Occipital lobe (tissue), 2 donors: Measurements from ENCODE around the gene CCDC106. TPM values are rescaled to one million over a fixed set of nuclear protein-coding genes. Genes with fewer than 3 reads are reported as not detected.
A peak's percentile ranks its signal among the peaks of the same experiment; 100 is the strongest.

ENCODE experiments used
- DNase-seq: peaks from one replicate; lab custom pipeline; 2025; lab: John Stamatoyannopoulos, UW
- total RNA-seq: library from RNA; depleted of rRNA; stranded (reverse); fragments of >200 nt; gene quantifications from one replicate; pipeline ENCODE4 v1.2.3, GENCODE V29; 2014

The CCDC106 gene
- total RNA-seq, 1 donor from 2014 or later, result 7.8 TPM

DNA sequence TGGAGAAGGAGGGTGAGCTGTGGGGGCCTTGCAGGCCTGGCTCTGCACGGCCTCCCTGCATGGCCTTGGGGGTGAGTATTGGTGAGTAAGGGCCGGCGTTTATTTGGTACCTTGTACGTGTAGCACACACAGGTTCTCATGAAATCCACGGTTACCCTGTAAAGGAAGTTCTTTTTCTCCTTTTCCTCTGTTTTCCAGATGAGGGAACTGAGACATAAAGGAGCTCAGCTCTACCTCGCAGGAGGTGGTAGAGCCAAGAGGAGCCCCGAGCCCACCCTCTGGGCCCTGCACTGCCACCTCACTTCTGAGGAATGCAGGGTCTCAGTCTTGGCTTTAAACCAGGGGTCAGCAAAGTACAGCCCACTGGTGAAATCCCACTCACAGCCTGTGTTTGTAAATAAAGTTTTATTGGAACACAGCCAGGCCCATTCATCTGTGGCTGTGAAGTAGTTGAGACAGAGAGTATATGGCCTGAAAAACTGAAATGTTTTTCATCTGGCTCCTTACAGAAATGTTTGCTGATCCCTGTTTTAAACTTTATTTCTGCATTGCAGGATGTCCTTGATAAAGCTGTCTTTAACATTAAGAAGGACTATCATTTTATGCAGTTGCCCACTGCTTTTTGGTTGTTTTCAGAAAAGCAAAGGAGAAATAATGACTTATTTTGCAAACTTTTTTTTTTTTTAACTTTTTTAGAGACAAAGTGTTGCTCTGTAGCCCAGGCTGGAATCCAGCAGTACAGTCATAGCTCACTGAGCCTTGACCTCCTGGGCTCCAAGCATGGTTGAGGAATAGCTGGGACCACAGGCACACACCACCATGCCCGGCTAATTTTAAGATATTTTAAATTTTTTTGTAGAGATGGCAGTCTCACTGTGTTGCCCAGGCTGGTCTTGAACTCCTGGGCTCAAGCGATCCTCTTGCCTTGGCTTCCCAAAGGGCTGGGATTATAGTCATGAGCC lies 33.4 kb downstream of the CCDC106 start:
- DNase-seq, result no peak

DNA sequence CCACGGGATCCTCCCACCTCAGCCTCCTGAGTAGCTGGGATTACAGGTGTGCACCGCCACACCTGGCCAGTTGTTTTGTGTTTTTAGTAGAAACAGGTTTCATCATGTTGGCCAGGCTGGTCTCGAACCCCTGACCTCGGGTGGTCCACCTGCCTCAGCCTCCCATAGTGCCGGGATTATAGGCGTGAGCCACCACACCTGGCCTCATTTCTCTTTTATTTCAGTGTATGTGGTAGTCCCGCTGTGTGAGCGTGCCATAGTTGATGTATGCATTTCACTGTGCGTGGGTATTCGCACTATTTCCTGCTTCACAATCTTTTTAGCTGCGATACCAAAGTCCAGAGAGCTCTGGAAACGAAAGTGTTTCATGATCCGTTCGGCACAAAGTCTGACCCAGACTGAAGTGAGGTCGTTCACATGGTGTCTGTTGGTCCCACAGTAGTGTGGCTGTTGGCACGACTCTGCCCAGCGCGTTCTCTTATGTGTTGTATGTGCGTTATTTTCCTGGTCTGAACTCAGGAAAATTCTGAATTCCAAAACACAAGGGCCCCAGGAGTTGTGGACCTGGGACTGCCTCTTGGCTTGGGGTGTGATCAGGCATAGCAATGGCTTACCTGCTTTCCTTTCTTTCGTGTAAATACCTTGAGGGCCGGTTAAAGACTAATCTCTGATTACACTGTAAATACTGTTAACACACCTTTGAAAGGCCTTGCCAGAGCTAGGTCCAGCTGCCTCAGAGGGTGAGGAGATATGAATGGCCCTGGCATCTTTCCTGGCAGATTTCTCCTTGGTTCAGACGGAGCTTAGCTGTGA lies 35.6 kb downstream of the CCDC106 start:
- DNase-seq, result no peak

DNA sequence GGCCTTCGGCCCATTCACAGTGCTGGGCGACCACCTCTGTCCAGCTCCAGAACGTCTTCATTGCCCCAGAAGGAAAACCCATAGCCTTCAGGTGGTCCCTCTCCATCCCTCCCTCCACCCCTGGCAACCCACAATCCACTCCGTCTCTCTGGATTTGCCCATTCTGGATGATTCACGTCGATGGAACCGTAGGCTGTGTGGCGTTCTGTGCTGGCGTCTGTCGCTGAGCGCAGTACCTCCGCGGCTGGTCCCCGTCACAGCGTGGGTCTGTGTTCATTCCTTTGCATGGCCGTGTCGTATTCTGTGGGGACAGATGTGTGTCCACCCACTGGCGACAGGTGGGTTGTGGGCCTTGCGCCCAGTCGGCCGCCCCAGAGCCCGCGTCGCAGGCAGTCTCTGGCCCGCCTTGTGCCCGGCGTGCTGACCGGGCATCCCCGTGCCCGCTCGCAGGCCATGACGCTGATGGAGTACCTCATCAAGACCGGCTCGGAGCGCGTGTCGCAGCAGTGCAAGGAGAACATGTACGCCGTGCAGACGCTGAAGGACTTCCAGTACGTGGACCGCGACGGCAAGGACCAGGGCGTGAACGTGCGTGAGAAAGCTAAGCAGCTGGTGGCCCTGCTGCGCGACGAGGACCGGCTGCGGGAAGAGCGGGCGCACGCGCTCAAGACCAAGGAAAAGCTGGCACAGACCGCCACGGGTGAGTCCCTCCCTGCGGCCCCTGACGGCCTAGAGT lies 37.1 kb downstream of the CCDC106 start:
- no peak for DNase-seq

DNA sequence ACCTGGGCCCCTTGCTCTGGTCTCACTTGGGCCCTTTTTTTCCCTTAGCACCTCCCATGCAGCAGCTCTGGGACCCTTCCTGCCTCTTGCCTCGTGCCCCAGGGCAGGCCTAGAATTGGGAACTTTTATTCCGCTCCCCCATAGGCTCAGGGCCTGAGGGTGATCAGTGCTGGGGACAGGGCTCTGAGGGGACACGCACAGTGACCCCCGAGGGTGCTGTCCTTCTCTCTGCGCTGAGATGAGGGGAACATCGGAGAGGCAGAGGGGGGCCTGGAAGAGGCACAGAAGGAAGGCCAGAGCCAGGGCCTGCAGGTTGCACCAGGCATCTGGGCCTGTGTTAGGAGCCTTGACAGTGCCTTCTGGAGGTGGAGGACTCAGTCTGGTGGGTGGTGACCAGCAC lies 37.8 kb downstream of the CCDC106 start:
- no peak for DNase-seq

DNA sequence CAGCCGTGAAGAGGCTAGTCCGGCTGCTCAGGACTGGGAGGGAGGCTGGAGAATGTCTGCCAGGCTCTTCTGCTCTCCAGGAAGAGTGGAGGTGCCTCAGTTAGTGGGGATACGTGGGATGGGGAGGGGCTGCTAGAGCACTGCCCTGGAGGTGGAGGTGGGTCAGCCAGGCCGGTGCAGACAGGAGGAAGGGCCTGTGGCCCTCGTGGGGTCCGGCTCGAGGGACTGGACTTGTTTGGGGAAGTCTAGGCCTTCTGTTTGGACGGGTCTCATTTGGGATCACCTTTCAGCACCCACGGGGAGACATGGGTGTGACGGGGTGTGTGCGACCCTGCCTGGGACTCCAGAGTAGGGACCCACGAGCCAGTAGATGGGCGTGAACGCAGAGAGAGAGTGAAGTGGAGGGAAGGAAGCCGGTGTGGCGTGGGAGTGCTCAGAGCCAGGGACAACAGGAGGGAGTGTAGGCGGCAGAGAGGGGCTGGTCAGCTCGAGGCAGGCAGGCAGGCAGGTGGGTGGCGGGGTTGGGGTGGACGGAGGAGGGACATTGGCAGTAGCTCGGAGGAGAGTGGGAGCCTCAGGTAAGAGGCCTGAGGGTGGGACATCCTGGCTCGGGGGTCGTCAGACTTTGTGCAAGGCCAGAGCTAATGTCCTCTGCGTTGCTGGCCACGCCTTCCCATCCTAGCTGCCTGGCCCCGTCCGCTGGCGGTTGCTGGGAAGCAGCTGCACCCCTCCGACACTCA lies 38.5 kb downstream of the CCDC106 start:
- DNase-seq, result no peak

DNA sequence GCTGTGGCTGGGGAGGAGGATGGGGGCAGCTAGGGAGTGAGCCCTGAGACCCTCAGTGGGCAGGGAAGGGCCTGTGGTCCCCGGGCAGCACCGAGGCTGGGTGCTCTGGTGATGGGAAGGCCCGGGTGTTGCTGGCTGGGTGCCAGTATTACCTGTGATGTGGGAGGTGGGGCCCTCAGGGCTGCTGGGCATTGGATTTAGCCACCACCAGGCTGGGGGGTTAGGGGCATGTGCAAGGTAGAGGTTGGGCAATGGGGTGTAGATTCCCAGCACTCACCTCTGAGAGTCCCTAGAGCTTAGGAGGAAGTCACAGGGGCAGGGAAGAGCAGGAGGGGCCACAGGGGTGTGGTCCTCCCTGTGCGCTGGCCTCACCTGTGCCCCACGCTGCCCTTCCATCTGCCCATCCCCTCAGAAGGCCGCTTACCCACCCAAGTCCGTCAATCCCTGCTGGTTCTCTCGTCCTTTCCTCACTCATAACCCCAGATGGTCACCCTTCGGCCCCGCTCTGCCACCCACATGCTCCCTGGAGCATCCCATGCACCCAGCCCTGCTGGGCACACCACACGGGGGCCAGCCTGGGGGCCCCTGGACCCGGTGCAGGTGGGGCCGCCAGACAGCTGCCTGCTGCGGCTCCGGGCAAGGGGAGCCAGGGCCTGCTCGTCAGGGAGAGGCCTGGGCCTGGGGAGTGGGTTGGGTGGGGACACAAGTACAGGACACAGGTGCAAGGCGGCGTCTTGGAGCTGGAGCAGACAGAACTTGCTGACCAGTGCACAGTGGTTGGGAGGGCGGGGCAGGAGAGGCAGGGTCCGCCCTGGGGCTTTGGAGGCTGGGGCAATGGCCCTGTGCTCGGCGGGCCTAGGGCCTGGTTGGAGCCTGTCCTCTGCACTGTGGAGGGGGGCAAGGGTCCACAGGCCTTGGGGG lies 39.5 kb downstream of the CCDC106 start:
- DNase-seq, result no peak

DNA sequence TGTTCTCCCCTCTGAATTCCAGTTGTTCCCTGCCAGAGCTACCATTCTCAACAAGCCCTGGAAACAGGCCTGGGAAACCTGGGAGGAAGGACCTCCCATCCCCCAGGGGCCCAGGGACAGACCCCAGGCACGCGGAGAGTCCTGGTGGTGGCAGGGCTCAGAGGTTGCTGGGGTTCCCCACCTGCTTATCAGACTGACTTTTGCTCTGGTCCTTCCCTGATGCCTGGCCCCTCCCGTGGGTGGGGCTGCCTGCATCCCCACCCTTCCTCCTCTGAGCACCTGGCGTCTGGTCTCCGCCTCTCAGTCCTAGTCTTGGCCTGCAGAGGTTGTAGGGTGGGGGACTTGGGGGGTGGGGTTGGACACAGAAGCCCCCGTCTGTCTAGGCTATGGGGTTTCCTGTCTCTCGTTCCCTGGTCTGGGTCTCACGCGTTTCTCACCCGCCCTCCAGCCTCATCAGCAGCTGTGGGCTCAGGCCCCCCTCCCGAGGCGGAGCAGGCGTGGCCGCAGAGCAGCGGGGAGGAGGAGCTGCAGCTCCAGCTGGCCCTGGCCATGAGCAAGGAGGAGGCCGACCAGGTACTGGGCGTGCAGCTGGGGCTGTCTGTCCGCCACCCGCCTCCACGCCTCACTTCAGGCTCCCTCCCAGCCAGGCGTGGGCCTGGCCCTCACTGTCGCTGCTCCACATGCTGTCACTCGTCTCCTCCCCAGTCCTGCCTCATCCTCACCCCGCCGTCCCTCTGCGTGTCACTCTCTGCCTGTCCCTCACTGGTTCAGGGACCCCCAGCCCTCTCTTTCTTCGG lies 40.6 kb downstream of the CCDC106 start:
- peak; percentile 40 for DNase-seq

DNA sequence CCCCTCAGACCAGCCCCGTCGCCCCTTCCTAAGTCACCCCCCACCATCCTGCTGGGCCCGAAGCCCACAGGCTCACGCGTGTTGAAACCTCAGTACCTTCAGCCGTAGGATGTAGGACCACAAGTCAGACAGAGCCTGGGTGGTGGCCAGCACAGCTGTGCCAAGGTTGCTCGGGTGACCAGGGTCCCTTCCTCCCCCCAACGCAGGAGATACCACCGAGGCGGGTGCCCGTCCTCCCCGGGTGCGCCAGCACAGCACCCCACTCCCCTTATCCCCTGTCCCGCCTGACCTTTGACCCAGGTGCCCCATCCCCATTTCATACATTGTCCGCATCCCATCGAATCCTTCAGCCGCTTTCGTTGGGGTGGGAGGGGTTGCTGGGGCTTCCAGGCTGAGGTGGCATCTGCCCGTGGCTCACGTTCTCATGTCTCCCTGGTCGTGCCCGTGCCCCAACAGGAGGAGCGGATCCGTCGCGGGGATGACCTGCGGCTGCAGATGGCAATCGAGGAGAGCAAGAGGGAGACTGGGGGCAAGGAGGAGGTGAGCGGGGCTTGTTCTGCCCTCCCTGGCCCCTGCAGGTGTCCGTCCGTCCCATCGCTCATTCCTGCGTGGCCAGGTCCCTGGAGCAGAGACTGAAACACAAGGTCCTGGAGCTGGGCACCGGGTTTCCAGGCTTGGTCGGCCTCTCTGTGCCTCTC lies 41.5 kb downstream of the CCDC106 start:
- no peak for DNase-seq

DNA sequence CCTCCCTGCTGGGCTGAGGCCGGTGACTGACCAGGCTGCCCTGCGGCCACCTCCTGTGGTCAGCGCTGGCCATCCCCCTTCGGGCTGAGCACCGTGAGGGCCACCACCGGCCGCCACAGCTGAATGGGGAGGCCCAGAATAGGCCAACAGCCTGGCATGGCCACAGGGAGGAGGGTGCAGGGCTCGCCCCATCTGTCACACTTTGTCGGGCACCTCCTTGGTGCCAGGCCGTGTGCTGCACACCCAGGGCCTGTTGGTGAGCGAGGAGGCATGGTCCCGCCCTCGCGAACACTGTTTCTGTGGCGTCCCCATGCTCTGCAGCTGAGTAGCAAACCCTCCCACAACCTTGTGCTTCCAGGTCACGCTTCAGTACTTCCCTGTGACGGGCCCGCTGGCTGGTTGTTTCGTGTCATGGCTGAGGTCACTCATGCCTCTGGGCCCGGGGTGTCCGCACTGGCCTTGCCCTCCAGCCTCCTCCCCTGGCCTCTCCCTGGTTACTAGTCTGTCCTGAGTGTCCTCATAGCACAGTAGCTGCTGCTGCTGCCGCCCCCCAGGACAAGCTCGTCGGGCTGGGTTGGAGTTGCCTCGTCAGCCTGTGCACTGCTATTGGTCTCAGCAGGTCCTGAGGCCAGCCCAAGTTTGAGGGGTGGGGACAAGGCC lies 42.2 kb downstream of the CCDC106 start:
- no peak for DNase-seq

DNA sequence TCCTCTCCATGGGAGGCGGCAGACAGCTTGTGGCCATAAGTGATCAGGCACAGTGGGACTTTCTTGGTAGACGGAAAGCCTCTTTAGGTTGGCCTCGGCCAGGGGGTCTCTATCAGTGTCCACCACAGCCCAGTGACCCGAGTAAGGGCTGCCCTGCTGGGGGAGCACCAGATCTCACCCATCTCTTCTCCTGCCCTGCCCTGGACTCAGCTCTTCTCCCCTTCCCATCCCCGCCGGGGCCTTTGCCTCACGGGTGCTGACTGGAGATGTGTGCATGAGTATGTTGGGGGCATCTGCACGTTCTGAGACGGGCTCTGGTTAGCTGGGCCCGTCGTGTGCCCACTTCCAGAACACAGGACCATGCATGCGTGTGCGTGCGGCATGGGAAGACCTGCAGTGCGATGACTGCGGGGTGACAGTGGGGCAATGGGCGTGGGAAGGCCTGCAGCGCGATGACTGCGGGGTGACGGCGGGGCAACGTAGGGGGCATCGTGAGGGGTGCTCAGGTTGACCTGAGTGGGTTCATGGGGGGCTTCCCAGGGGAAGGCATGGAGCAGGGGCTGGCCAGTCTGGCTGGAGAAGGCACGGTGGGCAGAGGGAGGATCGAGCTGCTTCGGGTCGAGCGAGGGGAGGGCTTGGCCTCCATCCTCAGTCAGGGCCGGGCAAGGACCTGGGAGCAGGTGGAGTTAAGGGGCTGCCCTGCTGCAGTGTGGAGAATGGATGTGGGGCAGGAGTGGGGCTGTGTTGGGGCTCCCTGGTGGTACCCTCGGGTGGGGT lies 42.9 kb downstream of the CCDC106 start:
- no peak for DNase-seq

DNA sequence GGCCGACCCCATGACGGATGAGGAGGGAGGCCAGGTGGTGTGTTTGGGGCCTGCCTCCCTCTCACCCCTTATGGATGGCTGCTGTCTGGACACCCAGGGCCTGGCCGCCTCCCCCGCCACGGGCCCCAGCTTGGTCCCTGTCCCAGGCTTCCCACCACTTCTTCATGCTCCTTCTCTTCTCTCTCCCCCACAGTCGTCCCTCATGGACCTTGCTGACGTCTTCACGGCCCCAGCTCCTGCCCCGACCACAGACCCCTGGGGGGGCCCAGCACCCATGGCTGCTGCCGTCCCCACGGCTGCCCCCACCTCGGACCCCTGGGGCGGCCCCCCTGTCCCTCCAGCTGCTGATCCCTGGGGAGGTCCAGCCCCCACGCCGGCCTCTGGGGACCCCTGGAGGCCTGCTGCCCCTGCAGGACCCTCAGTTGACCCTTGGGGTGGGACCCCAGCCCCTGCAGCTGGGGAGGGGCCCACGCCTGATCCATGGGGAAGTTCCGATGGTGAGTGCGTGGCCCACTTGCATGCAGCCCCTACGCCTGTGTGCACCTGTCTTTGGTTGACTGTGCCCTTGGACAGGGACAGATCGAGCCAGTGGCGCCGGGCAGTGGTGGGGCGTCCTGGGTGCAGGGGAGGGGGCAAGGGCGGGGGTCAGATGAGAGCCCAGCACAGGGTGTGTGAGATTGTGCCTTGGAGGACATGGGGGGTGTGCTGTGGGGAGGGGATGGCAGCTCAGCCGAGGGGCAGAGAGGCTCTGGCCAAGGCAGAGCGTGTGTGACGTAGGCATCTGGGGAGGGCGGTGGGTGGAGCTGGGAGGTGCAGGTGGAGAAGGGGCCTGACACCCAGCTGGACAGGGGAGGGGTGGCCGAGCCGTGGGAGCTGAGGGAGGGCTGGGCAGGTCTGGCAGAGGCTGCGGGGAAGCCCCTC lies 43.8 kb downstream of the CCDC106 start:
- DNase-seq, result no peak

DNA sequence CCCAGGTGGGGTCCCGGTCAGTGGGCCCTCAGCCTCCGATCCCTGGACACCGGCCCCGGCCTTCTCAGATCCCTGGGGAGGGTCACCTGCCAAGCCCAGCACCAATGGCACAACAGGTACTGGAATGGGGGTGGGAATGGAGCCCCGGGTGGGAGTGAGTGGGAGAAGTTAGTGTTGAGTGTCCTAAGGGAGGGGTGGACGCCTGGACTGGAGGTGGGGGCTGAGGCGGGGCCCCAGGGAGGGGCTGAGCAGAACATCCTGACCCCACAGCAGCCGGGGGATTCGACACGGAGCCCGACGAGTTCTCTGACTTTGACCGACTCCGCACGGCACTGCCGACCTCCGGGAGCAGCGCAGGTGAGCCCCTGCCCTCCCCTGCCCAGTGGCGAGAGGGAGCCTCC lies 44.7 kb downstream of the CCDC106 start:
- DNase-seq, result no peak

DNA sequence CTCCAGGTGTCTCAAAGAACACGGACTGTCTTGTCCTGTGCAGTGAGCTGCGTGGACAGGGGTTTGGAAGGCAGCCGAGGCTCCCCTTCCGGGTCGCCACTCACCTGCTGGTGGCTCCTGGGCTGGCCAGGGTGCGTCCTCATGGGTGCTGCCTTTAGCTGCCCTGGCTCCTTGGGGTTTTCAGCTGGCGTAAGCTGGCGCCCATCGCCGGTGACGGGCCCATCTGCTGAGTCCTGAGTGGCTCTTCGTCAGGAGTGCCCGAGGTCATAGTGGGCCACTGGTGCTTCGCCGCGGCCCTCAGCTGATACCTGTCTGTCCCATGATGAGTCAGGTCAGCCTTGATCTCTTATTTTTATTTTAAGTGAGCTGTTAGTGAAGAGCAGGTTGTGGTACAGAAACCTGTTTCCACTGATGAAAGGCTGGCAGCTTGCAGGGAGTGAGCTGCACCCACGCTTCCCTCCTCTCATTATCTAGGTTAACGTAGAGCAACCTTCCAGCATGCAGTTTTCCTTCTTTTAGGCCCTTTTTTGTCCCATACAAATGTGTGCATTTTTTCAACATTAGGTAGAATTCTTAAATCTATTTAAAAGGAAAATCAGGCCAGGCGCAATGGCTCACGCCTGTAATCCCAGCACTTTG lies 45.4 kb downstream of the CCDC106 start:
- DNase-seq, result no peak

DNA sequence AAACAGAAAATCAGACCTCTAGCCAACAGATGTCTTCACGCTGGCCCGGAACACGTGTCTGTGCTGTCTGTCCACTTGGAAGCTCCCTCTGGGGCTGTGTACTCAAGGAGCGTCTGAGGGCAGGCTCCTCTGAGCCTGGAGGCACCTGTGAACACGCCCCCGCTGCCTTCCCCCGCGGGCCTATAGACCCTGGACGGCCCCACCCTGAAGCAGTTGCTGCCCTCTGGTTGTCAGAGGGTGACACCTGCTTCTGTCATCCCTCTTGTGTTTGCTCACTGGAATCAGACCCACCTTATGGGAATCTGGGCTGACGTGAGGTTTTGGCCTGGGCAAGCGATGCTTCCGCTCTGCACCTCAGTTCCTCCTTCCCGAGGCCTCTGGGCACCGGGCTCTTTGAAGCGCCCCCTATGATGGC lies 46.2 kb downstream of the CCDC106 start:
- DNase-seq, result no peak

DNA sequence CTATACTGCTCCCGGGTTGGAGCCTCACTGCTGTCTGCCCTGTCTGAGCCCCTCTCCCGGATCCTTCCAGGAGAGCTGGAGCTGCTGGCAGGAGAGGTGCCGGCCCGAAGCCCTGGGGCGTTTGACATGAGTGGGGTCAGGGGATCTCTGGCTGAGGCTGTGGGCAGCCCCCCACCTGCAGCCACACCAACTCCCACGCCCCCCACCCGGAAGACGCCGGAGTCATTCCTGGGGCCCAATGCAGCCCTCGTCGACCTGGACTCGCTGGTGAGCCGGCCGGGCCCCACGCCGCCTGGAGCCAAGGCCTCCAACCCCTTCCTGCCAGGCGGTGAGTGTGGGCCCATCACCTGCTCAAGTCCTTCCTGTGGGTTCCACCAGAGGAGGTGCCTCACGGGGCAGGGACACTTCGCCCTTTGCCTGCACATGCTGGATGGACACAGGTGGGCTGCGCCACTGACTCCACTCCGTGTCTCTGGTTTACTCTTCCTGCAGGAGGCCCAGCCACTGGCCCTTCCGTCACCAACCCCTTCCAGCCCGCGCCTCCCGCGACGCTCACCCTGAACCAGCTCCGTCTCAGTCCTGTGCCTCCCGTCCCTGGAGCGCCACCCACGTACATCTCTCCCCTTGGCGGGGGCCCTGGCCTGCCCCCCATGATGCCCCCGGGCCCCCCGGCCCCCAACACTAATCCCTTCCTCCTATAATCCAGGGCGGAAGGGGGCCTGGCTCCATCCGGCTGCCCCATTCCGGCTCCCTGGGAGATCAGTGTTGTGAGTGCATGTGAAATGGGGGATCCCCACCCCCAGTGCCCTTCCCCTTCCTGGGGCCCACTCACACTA lies 46.9 kb downstream of the CCDC106 start:
- DNase-seq, result no peak
